Measurements from ENCODE around the gene RGP1. TPM values are rescaled to one million over a fixed set of nuclear protein-coding genes. Genes with fewer than 3 reads are reported as not detected.
A peak's percentile ranks its signal among the peaks of the same experiment; 100 is the strongest.

Gene RGP1
- total RNA-seq, 1 experiment from 2014 or later, result 13.4 TPM

DNA sequence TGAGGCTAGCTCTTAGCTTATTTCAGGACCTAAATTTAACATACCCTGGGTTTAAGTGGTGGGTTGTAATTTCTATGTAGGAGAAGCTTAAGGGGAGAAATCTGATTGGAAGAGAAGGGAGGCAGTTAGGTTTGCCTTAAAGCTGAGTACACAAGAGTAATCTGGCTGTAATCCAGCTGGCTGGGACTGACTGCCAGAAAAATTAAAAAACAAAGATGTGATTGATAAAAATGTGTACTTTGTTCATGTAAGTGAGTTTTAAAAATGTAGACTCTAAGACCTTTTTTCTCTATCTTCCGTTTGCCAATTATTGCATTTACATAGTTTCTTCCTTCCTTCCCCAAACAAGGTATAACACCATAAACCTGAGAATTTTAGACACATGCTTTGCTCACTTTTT, 22.4 kb downstream of the RGP1 start:
- no peaks in the 10 kb centered on the region for H3K9me2 ChIP-seq (replicated peaks; ENCODE audit: insufficient read depth, low read length)
- H3K4me3 ChIP-seq (ENCODE audit: low read length), result no peak overlapping the region
- H3K27me3 ChIP-seq (ENCODE audit: low read length), result no peaks in the 10 kb centered on the region
- DNase-seq, result no peak
- H3K79me2 ChIP-seq (ENCODE audit: low read length), result peaks cover 87% of the 10 kb centered on the region
- no peak overlapping the region for H3K9ac ChIP-seq (ENCODE audit: low read length)
- H3K36me3 ChIP-seq (ENCODE audit: insufficient read depth, low read length), result peaks cover 3% of the 10 kb centered on the region; the same call in 1 of the 2 replicates
- no peak overlapping the region for H2AFZ ChIP-seq (ENCODE audit: low read length)
- peaks cover 59% of the 10 kb centered on the region for H3K4me1 ChIP-seq (ENCODE audit: low read length)
- no peak overlapping the region for H3K4me2 ChIP-seq (ENCODE audit: low read depth, low read length, poor library complexity, severe bottlenecking)
- no peaks in the 10 kb centered on the region for H4K20me1 ChIP-seq (ENCODE audit: insufficient read depth, low read depth, low read length)
- no peaks in the 10 kb centered on the region for H3K9me3 ChIP-seq (ENCODE audit: low read length)
- 0 out of 2 replicates have a peak overlapping the region, but pooled peaks have one; percentile 9 for H3K27ac ChIP-seq (ENCODE audit: low read length)

DNA sequence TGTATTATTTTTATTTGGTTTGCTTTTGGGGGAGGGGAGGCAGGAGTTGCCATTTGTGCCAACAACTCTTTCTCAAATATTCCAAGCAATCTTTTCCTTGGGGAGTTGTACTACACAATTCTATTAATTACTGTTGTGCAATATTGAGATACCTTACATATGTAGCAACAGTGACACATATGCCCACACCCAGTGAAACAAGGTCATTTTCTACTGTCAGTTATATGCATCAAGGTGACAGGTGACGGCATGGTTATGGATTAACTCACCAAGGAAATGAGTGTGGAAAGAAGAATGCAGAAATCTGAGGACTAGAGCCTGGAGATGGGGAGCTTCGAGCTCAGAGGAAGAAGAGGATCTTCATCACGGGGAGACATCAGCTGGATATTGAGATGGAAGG, 22.9 kb downstream of the RGP1 start:
- Histone ChIP-seq H4K20me1 (ENCODE audit: insufficient read depth, low read depth, low read length) (no peaks in the 10 kb centered on the region), H2AFZ (ENCODE audit: low read length) (no peak overlapping the region), H3K27ac (ENCODE audit: low read length) (0 out of 2 replicates have a peak overlapping the region, but pooled peaks have one; percentile 9), H3K9me2 (replicated peaks; ENCODE audit: insufficient read depth, low read length) (no peaks in the 10 kb centered on the region), H3K27me3 (ENCODE audit: low read length) (no peaks in the 10 kb centered on the region), H3K36me3 (ENCODE audit: insufficient read depth, low read length) (peaks cover 3% of the 10 kb centered on the region; the same call in 1 of the 2 replicates), H3K79me2 (ENCODE audit: low read length) (peaks cover 84% of the 10 kb centered on the region), H3K9ac (ENCODE audit: low read length) (no peak overlapping the region), H3K4me2 (ENCODE audit: low read depth, low read length, poor library complexity, severe bottlenecking) (no peak overlapping the region), H3K9me3 (ENCODE audit: low read length) (no peaks in the 10 kb centered on the region), H3K4me3 (ENCODE audit: low read length) (no peak overlapping the region), H3K4me1 (ENCODE audit: low read length) (peaks cover 55% of the 10 kb centered on the region)
- DNase-seq, result no peak

DNA sequence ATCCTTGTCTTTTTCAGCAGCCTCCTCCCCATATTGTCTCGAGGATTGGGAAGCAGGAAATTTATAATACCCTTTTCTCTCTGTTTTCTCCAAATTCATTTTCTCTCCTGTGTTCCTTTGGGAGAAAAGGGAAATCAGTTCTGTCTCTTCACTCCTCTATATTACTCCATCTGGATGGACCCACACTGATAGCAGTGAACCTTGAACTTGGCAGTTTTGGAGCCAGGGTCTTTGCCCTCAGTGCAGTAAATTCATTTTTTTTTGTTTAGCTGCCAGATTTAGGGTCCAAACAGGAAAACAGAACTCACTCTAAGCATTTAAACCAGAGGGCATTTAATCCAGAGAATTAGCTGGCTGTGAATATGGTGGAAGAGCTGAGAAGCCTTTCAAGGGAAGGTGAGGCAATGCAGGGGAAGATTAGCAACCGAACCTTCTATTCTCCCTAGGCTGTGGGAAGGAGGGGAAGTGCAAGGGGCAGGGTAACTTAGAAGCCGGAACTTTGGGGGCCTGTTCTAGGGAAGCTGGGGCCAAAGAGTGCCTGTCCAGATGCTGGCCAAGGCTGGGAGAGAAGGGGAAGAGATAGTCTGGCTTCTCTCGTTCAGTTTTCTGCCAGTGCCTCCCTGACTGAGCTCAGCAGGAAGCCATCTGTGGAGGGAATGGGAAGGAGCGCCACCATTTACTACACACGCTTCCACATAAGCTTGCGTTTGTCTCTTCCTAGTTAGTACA, 26.0 kb downstream of the RGP1 start:
- Histone ChIP-seq H3K27me3 (ENCODE audit: low read length) (no peaks in the 10 kb centered on the region), H4K20me1 (ENCODE audit: insufficient read depth, low read depth, low read length) (no peaks in the 10 kb centered on the region), H3K27ac (ENCODE audit: low read length) (peak overlapping the region; percentile 48), H3K36me3 (ENCODE audit: insufficient read depth, low read length) (peaks cover 5% of the 10 kb centered on the region; the same call in 1 of the 2 replicates), H3K9me2 (replicated peaks; ENCODE audit: insufficient read depth, low read length) (no peaks in the 10 kb centered on the region), H3K79me2 (ENCODE audit: low read length) (peaks cover 77% of the 10 kb centered on the region), H3K9ac (ENCODE audit: low read length) (peak overlapping the region; percentile 18; the same call in 1 of the 2 replicates), H3K4me1 (ENCODE audit: low read length) (peaks cover 44% of the 10 kb centered on the region), H3K4me2 (ENCODE audit: low read depth, low read length, poor library complexity, severe bottlenecking) (peak overlapping the region; percentile 32), H2AFZ (ENCODE audit: low read length) (no peak overlapping the region), H3K4me3 (ENCODE audit: low read length) (no peak overlapping the region), H3K9me3 (ENCODE audit: low read length) (no peaks in the 10 kb centered on the region)
- DNase-seq, result no peak

DNA sequence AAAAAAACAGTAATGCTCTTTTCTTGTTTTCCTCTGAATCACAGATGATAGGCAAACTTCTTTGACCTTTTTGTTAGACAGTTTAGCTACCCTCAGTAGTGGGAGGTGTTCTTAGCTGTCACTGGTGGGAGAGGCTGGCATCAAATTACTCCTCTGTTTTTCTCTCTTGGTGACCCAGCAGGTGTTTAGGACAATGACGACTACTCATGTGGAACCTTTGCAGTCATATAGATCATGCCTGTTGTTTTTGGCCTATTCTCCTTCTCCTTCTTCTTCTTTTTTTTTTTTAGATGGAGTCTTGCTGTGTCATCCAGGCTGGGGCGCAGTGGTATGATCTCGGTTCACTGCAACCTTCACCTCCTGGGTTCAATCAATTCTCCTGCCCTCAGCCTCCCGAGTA, 26.9 kb downstream of the RGP1 start:
- Histone ChIP-seq H3K36me3 (ENCODE audit: insufficient read depth, low read length) (peaks cover 12% of the 10 kb centered on the region; the same call in 1 of the 2 replicates), H3K9ac (ENCODE audit: low read length) (no peak overlapping the region), H4K20me1 (ENCODE audit: insufficient read depth, low read depth, low read length) (no peaks in the 10 kb centered on the region), H3K79me2 (ENCODE audit: low read length) (peaks cover 74% of the 10 kb centered on the region), H3K4me3 (ENCODE audit: low read length) (no peak overlapping the region), H3K4me2 (ENCODE audit: low read depth, low read length, poor library complexity, severe bottlenecking) (peak overlapping the region; percentile 32), H3K9me3 (ENCODE audit: low read length) (no peaks in the 10 kb centered on the region), H3K27ac (ENCODE audit: low read length) (peak overlapping the region; percentile 48), H3K27me3 (ENCODE audit: low read length) (no peaks in the 10 kb centered on the region), H3K9me2 (replicated peaks; ENCODE audit: insufficient read depth, low read length) (no peaks in the 10 kb centered on the region), H2AFZ (ENCODE audit: low read length) (no peak overlapping the region), H3K4me1 (ENCODE audit: low read length) (peaks cover 34% of the 10 kb centered on the region)
- peak; percentile 66 for DNase-seq

DNA sequence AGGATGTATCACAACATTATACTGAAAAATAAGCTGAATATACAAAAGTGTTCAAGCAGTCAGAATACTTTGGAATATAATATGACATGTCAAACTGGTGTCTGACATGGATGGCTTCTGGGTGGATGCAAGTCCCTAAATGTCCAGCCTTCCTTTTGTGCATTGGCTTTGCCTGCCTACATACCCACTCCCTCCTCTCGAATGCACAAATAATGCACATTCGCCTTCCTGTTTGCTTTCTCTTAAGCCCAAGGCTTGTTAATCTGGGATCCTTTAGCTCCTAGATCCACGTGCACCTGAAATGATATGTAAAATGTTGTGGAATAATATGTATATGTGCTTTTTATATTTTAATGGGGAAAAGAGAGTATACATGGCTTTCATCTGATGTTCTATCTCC, 29.4 kb downstream of the RGP1 start:
- no peaks in the 10 kb centered on the region for H4K20me1 ChIP-seq (ENCODE audit: insufficient read depth, low read depth, low read length)
- H3K27me3 ChIP-seq (ENCODE audit: low read length), result no peaks in the 10 kb centered on the region
- no peaks in the 10 kb centered on the region for H3K9me3 ChIP-seq (ENCODE audit: low read length)
- DNase-seq, result no peak
- H3K4me3 ChIP-seq (ENCODE audit: low read length), result no peak overlapping the region
- H3K9me2 ChIP-seq (replicated peaks; ENCODE audit: insufficient read depth, low read length), result no peaks in the 10 kb centered on the region
- peaks cover 16% of the 10 kb centered on the region for H3K36me3 ChIP-seq (ENCODE audit: insufficient read depth, low read length)
- H3K27ac ChIP-seq (ENCODE audit: low read length), result no peak overlapping the region
- no peak overlapping the region for H3K4me2 ChIP-seq (ENCODE audit: low read depth, low read length, poor library complexity, severe bottlenecking)
- H3K79me2 ChIP-seq (ENCODE audit: low read length), result peaks cover 62% of the 10 kb centered on the region
- H3K4me1 ChIP-seq (ENCODE audit: low read length), result peaks cover 22% of the 10 kb centered on the region
- H3K9ac ChIP-seq (ENCODE audit: low read length), result no peak overlapping the region
- H2AFZ ChIP-seq (ENCODE audit: low read length), result no peak overlapping the region

DNA sequence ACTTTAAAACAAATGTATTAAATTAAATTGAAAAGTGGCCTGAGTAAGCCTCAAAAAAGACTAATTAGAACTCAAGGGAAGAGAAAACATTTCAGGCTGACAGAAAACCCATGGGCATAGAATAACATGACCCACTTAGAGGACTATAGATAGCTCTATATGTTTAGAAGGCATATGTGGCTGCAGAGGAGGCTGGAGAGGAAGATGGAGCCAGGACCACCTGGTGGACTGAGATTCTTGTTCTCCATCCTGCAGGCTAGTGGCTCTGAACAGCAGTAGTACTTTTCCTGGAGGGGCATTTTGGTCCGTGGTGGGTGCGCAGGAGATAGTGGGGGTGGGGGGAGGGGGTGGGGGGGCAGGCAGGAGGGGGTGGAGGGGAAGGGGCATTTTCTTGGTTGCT, 32.0 kb downstream of the RGP1 start:
- Histone ChIP-seq H3K4me1 (ENCODE audit: low read length) (peaks cover 11% of the 10 kb centered on the region), H3K79me2 (ENCODE audit: low read length) (peaks cover 57% of the 10 kb centered on the region), H3K36me3 (ENCODE audit: insufficient read depth, low read length) (peaks cover 26% of the 10 kb centered on the region), H2AFZ (ENCODE audit: low read length) (no peak overlapping the region), H4K20me1 (ENCODE audit: insufficient read depth, low read depth, low read length) (no peaks in the 10 kb centered on the region), H3K4me3 (ENCODE audit: low read length) (no peak overlapping the region), H3K4me2 (ENCODE audit: low read depth, low read length, poor library complexity, severe bottlenecking) (no peak overlapping the region), H3K9me3 (ENCODE audit: low read length) (no peaks in the 10 kb centered on the region), H3K27ac (ENCODE audit: low read length) (no peak overlapping the region), H3K9me2 (replicated peaks; ENCODE audit: insufficient read depth, low read length) (no peaks in the 10 kb centered on the region), H3K9ac (ENCODE audit: low read length) (no peak overlapping the region), H3K27me3 (ENCODE audit: low read length) (no peaks in the 10 kb centered on the region)
- no peak for DNase-seq

DNA sequence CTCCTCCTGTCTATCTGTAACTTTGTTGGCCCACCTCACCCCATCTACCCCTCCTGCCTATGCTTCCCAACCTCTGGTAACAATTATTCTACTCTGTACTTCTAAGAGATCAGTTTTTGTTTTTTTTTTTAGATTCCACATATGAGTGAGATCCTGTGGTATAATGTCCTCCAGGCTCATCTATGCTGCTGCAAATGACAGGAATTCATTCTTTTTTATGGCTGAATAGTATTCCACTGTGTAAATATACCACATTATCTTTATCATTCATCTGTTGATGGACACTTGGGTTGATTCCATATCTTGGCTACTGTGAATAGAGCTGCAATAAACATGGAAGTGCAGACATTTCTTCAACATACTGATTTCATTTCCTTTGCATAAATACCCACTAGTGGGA, 34.3 kb downstream of the RGP1 start:
- Histone ChIP-seq H2AFZ (ENCODE audit: low read length) (no peak overlapping the region), H3K9me2 (replicated peaks; ENCODE audit: insufficient read depth, low read length) (no peaks in the 10 kb centered on the region), H3K9me3 (ENCODE audit: low read length) (no peaks in the 10 kb centered on the region), H3K4me1 (ENCODE audit: low read length) (peaks cover 7% of the 10 kb centered on the region; the same call in 1 of the 2 replicates), H3K36me3 (ENCODE audit: insufficient read depth, low read length) (peaks cover 31% of the 10 kb centered on the region), H3K27ac (ENCODE audit: low read length) (no peak overlapping the region), H3K27me3 (ENCODE audit: low read length) (no peaks in the 10 kb centered on the region), H3K9ac (ENCODE audit: low read length) (no peak overlapping the region), H3K4me3 (ENCODE audit: low read length) (no peak overlapping the region), H4K20me1 (ENCODE audit: insufficient read depth, low read depth, low read length) (no peaks in the 10 kb centered on the region), H3K79me2 (ENCODE audit: low read length) (peaks cover 46% of the 10 kb centered on the region), H3K4me2 (ENCODE audit: low read depth, low read length, poor library complexity, severe bottlenecking) (no peak overlapping the region)
- no peak for DNase-seq

DNA sequence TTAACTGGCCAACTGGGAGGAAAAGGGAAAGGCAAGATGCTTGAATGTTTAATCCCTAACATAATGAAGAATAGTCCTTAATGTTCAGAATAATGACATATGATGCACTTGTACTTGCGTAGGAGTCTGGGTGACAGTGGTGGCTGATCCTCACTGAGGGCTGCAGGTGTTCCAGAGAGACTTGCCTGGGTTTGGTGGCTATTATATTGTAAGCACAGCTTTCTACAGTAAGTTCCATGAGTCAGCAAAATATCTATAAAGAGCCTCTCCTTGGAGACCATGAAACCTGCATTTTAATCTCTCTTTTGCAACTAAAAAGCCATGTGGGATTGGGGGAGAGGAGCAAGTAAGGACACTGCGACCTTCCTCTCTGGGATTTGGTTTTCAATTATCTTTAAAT, 40.5 kb downstream of the RGP1 start:
- Histone ChIP-seq H3K4me2 (ENCODE audit: low read depth, low read length, poor library complexity, severe bottlenecking) (peak overlapping the region; percentile 26), H3K9me2 (replicated peaks; ENCODE audit: insufficient read depth, low read length) (no peaks in the 10 kb centered on the region), H3K4me3 (ENCODE audit: low read length) (no peak overlapping the region), H3K9ac (ENCODE audit: low read length) (no peak overlapping the region), H2AFZ (ENCODE audit: low read length) (no peak overlapping the region), H3K9me3 (ENCODE audit: low read length) (no peaks in the 10 kb centered on the region), H3K36me3 (ENCODE audit: insufficient read depth, low read length) (peaks cover 8% of the 10 kb centered on the region; the same call in 1 of the 2 replicates), H4K20me1 (ENCODE audit: insufficient read depth, low read depth, low read length) (no peaks in the 10 kb centered on the region), H3K27ac (ENCODE audit: low read length) (peak overlapping the region; percentile 28), H3K79me2 (ENCODE audit: low read length) (peaks cover 10% of the 10 kb centered on the region), H3K4me1 (ENCODE audit: low read length) (peaks cover 24% of the 10 kb centered on the region), H3K27me3 (ENCODE audit: low read length) (no peaks in the 10 kb centered on the region)
- DNase-seq, result peak; percentile 51
